Measurements from ENCODE around the gene MYT1. TPM values are rescaled to one million over a fixed set of nuclear protein-coding genes. Genes with fewer than 3 reads are reported as not detected.

The MYT1 gene
- total and polyA plus RNA-seq, 2 donors (not counting 1 experiment from before 2014, with no cell fraction given) = not detected

GRCh38 chr20:64216036-64216435 lies 51.8 kb downstream of the MYT1 start:
- Histone ChIP-seq H3K9me3 (ENCODE audit: control insufficient read depth, insufficient read depth, low read depth, low read length) (no peaks in the 10 kb centered on the region), H3K4me2 (ENCODE audit: extremely low read depth, insufficient read depth, low read length) (no peak overlapping the region), H3K27ac (ENCODE audit: insufficient read depth, low read length) (no peak overlapping the region), H3K4me1 (ENCODE audit: control insufficient read depth, extremely low read depth, insufficient read depth, low read length) (no peaks in the 10 kb centered on the region), H4K20me1 (ENCODE audit: control insufficient read depth, extremely low read depth, insufficient read depth, low read length) (no peaks in the 10 kb centered on the region), H3K79me2 (ENCODE audit: control insufficient read depth, insufficient read depth, low read length) (no peaks in the 10 kb centered on the region), H2AFZ (ENCODE audit: low read length) (no peak overlapping the region), H3K4me3 (replicated peaks in 1 of 4; ENCODE audit: control extremely low read depth in 1 of 4, insufficient read depth in 1 of 4, low read depth in 3 of 4, low read length in 4 of 4) (no peak overlapping the region), H3K9ac (ENCODE audit: insufficient read depth, low read length) (no peak overlapping the region), H3K36me3 (ENCODE audit: control insufficient read depth, insufficient read depth, low read length) (no peaks in the 10 kb centered on the region), H3K27me3 (ENCODE audit: control insufficient read depth, insufficient read depth, low read length) (peaks cover 20% of the 10 kb centered on the region)
- TF ChIP-seq CTCF (conservative IDR thresholded peaks at IDR 0.05 in 1 of 2, IDR thresholded peaks at IDR 0.05 in 1 of 2; ENCODE audit: low read depth in 1 of 2, low read length in 2 of 2) (no peak), EZH2 (IDR thresholded peaks at IDR 0.05; ENCODE audit: low read length, missing control alignments) (no peak)
- no peak for DNase-seq (ENCODE audit: low read depth in 2 of 2)

DNA sequence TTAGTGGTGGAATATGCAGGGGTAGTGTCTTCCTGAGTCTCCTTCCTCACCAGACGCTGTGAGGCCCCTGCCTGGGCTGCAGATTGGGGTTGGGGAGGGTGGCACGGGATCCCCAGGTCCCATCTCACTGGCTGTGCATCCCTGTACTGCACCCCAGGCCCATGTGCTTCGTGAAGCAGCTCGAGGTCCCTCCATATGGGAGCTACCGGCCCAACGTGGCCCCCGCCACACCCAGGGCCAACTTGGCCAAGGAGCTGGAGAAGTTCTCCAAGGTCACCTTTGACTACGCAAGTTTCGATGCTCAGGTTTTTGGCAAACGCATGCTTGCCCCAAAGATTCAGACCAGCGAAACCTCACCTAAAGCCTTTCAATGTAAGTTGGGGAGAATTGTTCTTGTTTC lies 52.7 kb downstream of the MYT1 start:
- Histone ChIP-seq H3K9me3 (ENCODE audit: control insufficient read depth, insufficient read depth, low read depth, low read length) (no peaks in the 10 kb centered on the region), H2AFZ (ENCODE audit: low read length) (no peak overlapping the region), H4K20me1 (ENCODE audit: control insufficient read depth, extremely low read depth, insufficient read depth, low read length) (no peaks in the 10 kb centered on the region), H3K4me2 (ENCODE audit: extremely low read depth, insufficient read depth, low read length) (no peak overlapping the region), H3K36me3 (ENCODE audit: control insufficient read depth, insufficient read depth, low read length) (no peaks in the 10 kb centered on the region), H3K27me3 (ENCODE audit: control insufficient read depth, insufficient read depth, low read length) (peaks cover 19% of the 10 kb centered on the region), H3K79me2 (ENCODE audit: control insufficient read depth, insufficient read depth, low read length) (no peaks in the 10 kb centered on the region), H3K9ac (ENCODE audit: insufficient read depth, low read length) (no peak overlapping the region), H3K4me3 (replicated peaks in 1 of 4; ENCODE audit: control extremely low read depth in 1 of 4, insufficient read depth in 1 of 4, low read depth in 3 of 4, low read length in 4 of 4) (no peak overlapping the region), H3K27ac (ENCODE audit: insufficient read depth, low read length) (no peak overlapping the region), H3K4me1 (ENCODE audit: control insufficient read depth, extremely low read depth, insufficient read depth, low read length) (no peaks in the 10 kb centered on the region)
- TF ChIP-seq EZH2 (IDR thresholded peaks at IDR 0.05; ENCODE audit: low read length, missing control alignments) = no peak
- TF ChIP-seq CTCF (conservative IDR thresholded peaks at IDR 0.05 in 1 of 2, IDR thresholded peaks at IDR 0.05 in 1 of 2; ENCODE audit: low read depth in 1 of 2, low read length in 2 of 2) = no peak
- DNase-seq (ENCODE audit: low read depth in 2 of 2) = no peak

- no peak overlapping the region for H3K4me2 ChIP-seq (ENCODE audit: extremely low read depth, insufficient read depth, low read length)
- peaks cover 19% of the 10 kb centered on the region for H3K27me3 ChIP-seq (ENCODE audit: control insufficient read depth, insufficient read depth, low read length)
- no peaks in the 10 kb centered on the region for H3K9me3 ChIP-seq (ENCODE audit: control insufficient read depth, insufficient read depth, low read depth, low read length)
- H3K4me3 ChIP-seq (replicated peaks in 1 of 4; ENCODE audit: control extremely low read depth in 1 of 4, insufficient read depth in 1 of 4, low read depth in 3 of 4, low read length in 4 of 4) = no peak overlapping the region
- H3K36me3 ChIP-seq (ENCODE audit: control insufficient read depth, insufficient read depth, low read length) = no peaks in the 10 kb centered on the region
- H3K4me1 ChIP-seq (ENCODE audit: control insufficient read depth, extremely low read depth, insufficient read depth, low read length) = no peaks in the 10 kb centered on the region
- no peak overlapping the region for H2AFZ ChIP-seq (ENCODE audit: low read length)
- no peak for DNase-seq (ENCODE audit: low read depth in 2 of 2)
- no peaks in the 10 kb centered on the region for H3K79me2 ChIP-seq (ENCODE audit: control insufficient read depth, insufficient read depth, low read length)
- no peak overlapping the region for H3K9ac ChIP-seq (ENCODE audit: insufficient read depth, low read length)
- H3K27ac ChIP-seq (ENCODE audit: insufficient read depth, low read length) = no peak overlapping the region
- H4K20me1 ChIP-seq (ENCODE audit: control insufficient read depth, extremely low read depth, insufficient read depth, low read length) = no peaks in the 10 kb centered on the region
- TF ChIP-seq EZH2 (IDR thresholded peaks at IDR 0.05; ENCODE audit: low read length, missing control alignments) (no peak), CTCF (conservative IDR thresholded peaks at IDR 0.05 in 1 of 2, IDR thresholded peaks at IDR 0.05 in 1 of 2; ENCODE audit: low read depth in 1 of 2, low read length in 2 of 2) (no peak)
Observed at GRCh38 chr20:64217539-64218221, 53.4 kb downstream of the MYT1 start.
